A549 (cell line): ENCODE measurements around the gene UCP2. TPM values are rescaled to one million over a fixed set of nuclear protein-coding genes. Genes with fewer than 3 reads are reported as not detected.

Experiments
- ATAC-seq, 2 experiments: fragments of 200-7000 bp in 1 of 2; fragments of >200 bp in 1 of 2; cut with Nextera tagmentation in 1 of 2; cut with Tn5 transposase in 1 of 2; 3 replicates each; pipeline versions ENCODE4 v1.8.0 to v1.9.1; 2018 to 2020; ENCODE audit warnings: mild to moderate bottlenecking in 1 of 2, moderate library complexity in 1 of 2
- CTCF ChIA-PET: fragments of 300-600 bp; sonication (Branson Sonifier 250); formaldehyde crosslinking; extraction: SDS; loops from one replicate; lab custom pipeline; 2021; ENCODE audit warnings: antibody characterized with exemption, inconsistent platforms; lab: Yijun Ruan, JAX
- POLR2A ChIA-PET: fragments of 350-600 bp; formaldehyde crosslinking; extraction: SDS; loops from one replicate; lab custom pipeline; 2021; ENCODE audit warnings: antibody characterized with exemption, inconsistent platforms; lab: Yijun Ruan, JAX
- DNase-seq, 2 experiments: peaks; one replicate each; pipeline versions ENCODE4 v3.0.0 to v3.0.0-alpha.2; 2011 to 2016; ENCODE audit warnings: low read depth in 1 of 2, low spot score in 1 of 2
- FAIRE-seq: peaks from 2 replicates; lab custom pipeline; 2011; peaks lifted over from hg19 to GRCh38; lab: Jason Lieb, UNC
- H3K27ac ChIP-seq, 2 experiments: fragments of >200 bp; sonication (Bioruptor Twin); formaldehyde crosslinking; 3 replicates each; pipeline ENCODE4 v1.5.1; 2016 to 2017
- H3K4me1 ChIP-seq: fragments of >200 bp; sonication (Bioruptor Twin); formaldehyde crosslinking; 3 replicates; pipeline ENCODE4 v1.6.1; 2016
- H3K4me2 ChIP-seq: fragments of >200 bp; sonication (Bioruptor Twin); formaldehyde crosslinking; 3 replicates; pipeline ENCODE4 v1.6.1; 2016
- H3K4me3 ChIP-seq: fragments of >200 bp; sonication (Bioruptor Twin); formaldehyde crosslinking; 3 replicates; pipeline ENCODE4 v1.5.1; 2016
- H3K9me3 ChIP-seq: fragments of >200 bp; sonication (Bioruptor Twin); formaldehyde crosslinking; 3 replicates; pipeline ENCODE4 v1.6.1; 2016
- BHLHE40 ChIP-seq: IDR thresholded peaks from 2 replicates; pipeline ENCODE4 v1.6.1; 2012; ENCODE audit warnings: low read depth, low read length, inconsistent platforms
- CBX2 ChIP-seq: fragments of 200-600 bp; sonication (generic); IDR thresholded peaks from 2 replicates; pipeline ENCODE4 v1.6.1; 2016; ENCODE audit warnings: low read depth, mild to moderate bottlenecking, borderline replicate concordance
- CHD2 ChIP-seq: fragments of 150-350 bp; IDR thresholded peaks from 2 replicates; pipeline ENCODE4 v1.6.1; 2014; ENCODE audit warnings: low read length; ENCODE audit not compliant: partially characterized antibody
- CHD4 ChIP-seq: fragments of 200-600 bp; sonication (generic); IDR thresholded peaks from 2 replicates; pipeline ENCODE4 v1.6.1; 2016; ENCODE audit warnings: antibody characterized with exemption, mild to moderate bottlenecking, borderline replicate concordance
- E2F6 ChIP-seq: IDR thresholded peaks from 2 replicates; pipeline ENCODE4 v1.6.1; 2012; ENCODE audit warnings: low read depth, borderline replicate concordance
- EP300 ChIP-seq, 2 experiments: fragments of >200 bp; sonication (Bioruptor Twin); formaldehyde crosslinking; IDR thresholded peaks; 2 replicates in 1 of 2; 3 replicates in 1 of 2; pipeline ENCODE4 v1.6.1; 2016 to 2017
- FOSL2 ChIP-seq, 2 experiments: fragments of 450-650 bp in 1 of 2; fragments of >200 bp in 1 of 2; sonication (Bioruptor Twin) in 1 of 2; formaldehyde crosslinking; IDR thresholded peaks; 2 replicates each; pipeline versions ENCODE4 v1.5.0 to v1.6.1; 2016 to 2020; ENCODE audit warnings: mild to moderate bottlenecking in 1 of 2, moderate library complexity in 1 of 2
- HOXB13 ChIP-seq: fragments of 250-450 bp; sonication (Bioruptor Pico); IDR thresholded peaks from 2 replicates; pipeline ENCODE4 v1.5.0; 2020; ENCODE audit warnings: low read depth, mild to moderate bottlenecking, moderate library complexity
- JUN ChIP-seq, 2 experiments: fragments of >200 bp; sonication (Bioruptor Twin); formaldehyde crosslinking; IDR thresholded peaks; 2 replicates in 1 of 2; 3 replicates in 1 of 2; pipeline ENCODE4 v1.6.1; 2016 to 2017
- JUNB ChIP-seq: fragments of >200 bp; sonication (Bioruptor Twin); formaldehyde crosslinking; IDR thresholded peaks from 2 replicates; pipeline ENCODE4 v1.6.1; 2016
- KDM5A ChIP-seq: fragments of 200-600 bp; sonication (generic); IDR thresholded peaks from 2 replicates; pipeline ENCODE4 v1.6.1; 2016; ENCODE audit warnings: antibody characterized with exemption, mild to moderate bottlenecking
- MAZ ChIP-seq: fragments of 150-350 bp; IDR thresholded peaks from 2 replicates; pipeline ENCODE4 v1.6.1; 2014; ENCODE audit warnings: antibody characterized with exemption, low read depth, low read length, borderline replicate concordance
- POLR2AphosphoS2 ChIP-seq: conservative IDR thresholded peaks from 2 replicates; pipeline ENCODE4 v1.6.1; 2012; ENCODE audit warnings: low read length, improper control_type of control experiment, inconsistent platforms
- RAD21 ChIP-seq, 2 experiments: fragments of >200 bp in 1 of 2; sonication (Bioruptor Twin) in 1 of 2; formaldehyde crosslinking in 1 of 2; IDR thresholded peaks in 1 of 2; conservative IDR thresholded peaks in 1 of 2; 2 replicates in 1 of 2; 3 replicates in 1 of 2; pipeline ENCODE4 v1.6.1; 2012 to 2018; ENCODE audit warnings: inconsistent platforms in 1 of 2
- RNF2 ChIP-seq: fragments of 200-600 bp; sonication (generic); IDR thresholded peaks from 2 replicates; pipeline ENCODE4 v1.6.1; 2016; ENCODE audit warnings: low read depth, mild to moderate bottlenecking, antibody characterized with exemption, moderate library complexity, borderline replicate concordance
- SMC3 ChIP-seq: fragments of >200 bp; sonication (Bioruptor Twin); formaldehyde crosslinking; IDR thresholded peaks from 3 replicates; pipeline ENCODE4 v1.6.1; 2018; ENCODE audit warnings: inconsistent platforms
- TFCP2L1 ChIP-seq: fragments of 250-450 bp; sonication (Bioruptor Pico); IDR thresholded peaks from 2 replicates; pipeline ENCODE4 v1.5.0; 2021; ENCODE audit warnings: mild to moderate bottlenecking
- USF2 ChIP-seq: fragments of 450-650 bp; IDR thresholded peaks from 2 replicates; pipeline ENCODE4 v1.6.1; 2014; ENCODE audit warnings: antibody characterized with exemption
- ZNF302 ChIP-seq: fragments of 250-450 bp; sonication (Bioruptor Pico); IDR thresholded peaks from 2 replicates; pipeline ENCODE4 v1.9.0; 2021; ENCODE audit warnings: inconsistent platforms, mild to moderate bottlenecking, moderate library complexity
- WGBS: methylation state at CpG from one replicate; pipeline ENCODE4 v1.1.6; 2017; ENCODE audit errors: missing lambda C conversion rate; 5-methylcytosine and 5-hydroxymethylcytosine counted together
- polyA plus RNA-seq, 4 experiments: library from polyadenylated mRNA; depleted of rRNA in 3 of 4; stranded (reverse); fragments of >200 nt; fragmentation: RNase III in 1 of 4; extraction: RNeasy Plus Mini Kit Qiagen cat#74134 plus additional on column Dnase treatment in 1 of 4; gene quantifications; 2 replicates in 3 of 4; 3 replicates in 1 of 4; pipeline ENCODE4 v1.2.3, GENCODE V29; 2011 to 2017
- TF ChIP-seq, protein P1 (sequence below): fragments of >200 bp; sonication (Bioruptor Twin); formaldehyde crosslinking; IDR thresholded peaks from 3 replicates; pipeline ENCODE4 v1.6.1; 2016
- TF ChIP-seq, protein P2 (sequence below): fragments of 200-600 bp; sonication (generic); IDR thresholded peaks from 2 replicates; pipeline ENCODE4 v1.6.1; 2016; ENCODE audit warnings: antibody characterized with exemption, mild to moderate bottlenecking, moderate library complexity

The UCP2 gene
- polyA plus RNA-seq, 2 of the 4 experiments (the other 2 are of a cell fraction), result 51.6 to 131 TPM

DNA sequence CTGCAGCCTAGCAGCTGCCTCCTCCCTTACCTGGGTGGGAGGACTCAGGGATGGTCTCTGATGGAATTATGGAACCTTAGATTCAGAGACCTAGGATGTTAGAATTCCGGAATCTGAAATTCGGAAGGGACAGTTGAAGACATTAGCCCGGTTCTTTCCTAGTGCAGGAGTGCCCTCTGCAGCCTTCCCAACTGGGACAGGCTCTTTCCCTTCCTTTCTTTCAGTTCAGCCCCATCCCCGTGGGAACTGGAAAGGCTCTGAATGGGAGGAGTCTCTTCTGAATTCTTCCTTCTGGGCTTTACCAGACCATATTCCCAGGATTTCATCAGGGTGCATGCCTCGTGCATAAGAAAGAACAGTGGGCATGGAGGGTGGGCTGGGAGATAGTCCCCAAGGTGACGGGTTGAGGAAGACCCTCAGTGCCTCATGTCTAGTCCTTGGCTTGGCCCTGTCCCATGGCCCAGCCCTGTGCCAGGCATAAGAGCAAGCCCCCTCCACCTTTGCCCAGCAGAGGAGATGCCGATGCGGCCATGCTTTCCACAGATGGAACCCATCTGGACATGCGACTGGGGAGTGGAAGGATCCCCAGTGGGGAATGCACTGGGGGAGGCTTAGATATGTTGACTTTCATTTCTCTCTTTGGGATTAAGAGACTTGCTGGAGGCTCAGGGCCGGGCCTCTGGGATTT, 17.4 kb downstream of the UCP2 start:
- H3K27ac ChIP-seq, result peak overlapping the region; percentile 55 to 62; a peak in 5 of 6 replicates
- H3K4me2 ChIP-seq, result peak overlapping the region; percentile 93
- 0 out of 3 replicates have a peak, but pooled peaks cover 5% of the 10 kb centered on the region for H3K4me1 ChIP-seq
- ATAC-seq (peak; percentile 56 to 66; a peak in 5 of 6 replicates), FAIRE-seq (no peak), DNase-seq (peak in 1 of 2 experiments; percentile 31)
- TF ChIP-seq RAD21 (conservative IDR thresholded peaks at IDR 0.05 in 1 of 2, IDR thresholded peaks at IDR 0.05 in 1 of 2), result peak in 1 of 2 experiments; percentile 39; a peak in 2 of 5 replicates
- TF ChIP-seq CHD2, result no peak
- CTCF ChIA-PET, result interaction anchor here (0.7 to 5.2 kb wide), 11 partner anchors 11 to 515 kb away, joined by 3 to 61 read pairs (median 5); partner anchors contain the start of genes C2CD3, DNAJB13 and PPME1
- peak overlapping the region; percentile 37 for H3K4me3 ChIP-seq
- 53% methylated on average over 10 of the region's 10 CpGs for WGBS
- POLR2A ChIA-PET, result interaction anchor here (1.6 kb wide), 1 partner anchor 17 kb away, joined by 5 read pairs; the partner anchor contains the start of gene UCP2
- no peaks in the 10 kb centered on the region; the same call in 2 of the 3 replicates for H3K9me3 ChIP-seq

DNA sequence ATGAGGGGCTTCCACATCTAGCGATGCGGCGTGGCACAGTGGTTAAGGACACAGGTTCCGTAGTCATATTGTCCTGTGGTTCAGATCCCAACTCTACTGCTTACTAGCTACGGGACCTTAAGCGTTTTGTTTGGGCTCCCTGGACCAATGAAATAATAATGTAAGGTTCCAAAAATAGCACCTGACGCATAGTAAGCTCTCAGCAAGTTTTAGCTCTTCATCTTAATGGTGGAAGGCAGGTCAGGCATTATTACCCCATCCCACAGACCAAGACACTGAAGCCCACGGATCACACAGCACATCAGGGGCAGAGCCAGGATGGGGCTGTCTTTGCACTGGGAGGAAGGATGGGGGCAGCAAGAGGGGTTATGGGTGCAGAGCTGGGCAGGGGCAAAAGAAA, 18.8 kb downstream of the UCP2 start:
- H3K9me3 ChIP-seq, result no peaks in the 10 kb centered on the region; the same call in 2 of the 3 replicates
- POLR2A ChIA-PET, result interaction anchor here (1.2 to 1.4 kb wide), 2 partner anchors 19 to 207 kb away, joined by 4 to 6 read pairs; partner anchors contain the start of genes C2CD3, PPME1 and UCP2
- peak; percentile 5 to 6; a peak in 3 of 6 replicates for ATAC-seq

DNA sequence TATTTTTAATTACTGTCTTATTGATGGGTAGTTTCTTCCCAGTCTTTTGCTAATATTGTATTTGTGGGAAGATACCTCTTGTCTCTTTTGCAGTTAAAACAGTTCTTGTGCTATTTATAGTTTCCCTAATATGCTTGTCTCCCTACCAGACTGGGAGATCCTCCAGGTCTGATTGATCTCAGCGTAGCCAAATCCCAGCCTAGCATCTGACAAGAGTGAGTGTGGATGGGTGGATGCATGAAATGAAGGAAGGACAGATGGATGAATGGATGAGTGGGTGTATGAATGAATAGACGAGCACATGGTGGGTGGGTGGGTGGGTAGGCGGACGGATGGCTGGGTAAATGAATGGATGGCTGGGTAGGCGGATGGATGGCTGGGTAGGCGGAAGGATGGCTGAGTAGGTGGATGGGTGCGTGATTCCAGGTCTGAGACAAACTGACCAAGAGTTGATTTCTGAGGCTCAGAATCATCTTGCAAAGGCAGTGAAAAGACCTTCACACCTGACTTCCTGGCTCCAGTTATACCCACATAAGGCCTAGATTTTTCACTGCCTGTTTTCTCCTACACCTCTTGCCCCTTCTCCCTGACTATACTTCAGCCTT, 20.4 kb downstream of the UCP2 start:
- Histone ChIP-seq H3K4me2 (no peak overlapping the region), H3K4me1 (0 out of 3 replicates have a peak, but pooled peaks cover 5% of the 10 kb centered on the region), H3K9me3 (no peaks in the 10 kb centered on the region; the same call in 2 of the 3 replicates), H3K4me3 (no peak overlapping the region), H3K27ac (no peak overlapping the region)
- FAIRE-seq (no peak), DNase-seq (no peak), ATAC-seq (no peak)
- WGBS, result 70% methylated on average over 7 of the region's 7 CpGs
- POLR2A ChIA-PET, result no interaction called here
- CTCF ChIA-PET, result interaction anchor here (1.6 to 5.2 kb wide), 4 partner anchors 10 to 609 kb away, joined by 3 to 61 read pairs (median 12); no protein-coding TSS in a partner anchor
- TF ChIP-seq RNF2 (no peak), E2F6 (no peak), USF2 (no peak), HOXB13 (CRISPR knock-in tag) (no peak), POLR2AphosphoS2 (no peak)

More for the DNA sequence above, 18.8 kb downstream of the UCP2 start:
- WGBS, result 57% methylated on average over 8 of the region's 8 CpGs
- DNase-seq (no peak), FAIRE-seq (no peak)
- Histone ChIP-seq H3K4me1 (0 out of 3 replicates have a peak, but pooled peaks cover 5% of the 10 kb centered on the region), H3K4me3 (no peak overlapping the region), H3K4me2 (peak overlapping the region; percentile 93), H3K27ac (peak overlapping the region; percentile 14 to 56; a peak in 4 of 6 replicates)
- TF ChIP-seq, protein P1, sequence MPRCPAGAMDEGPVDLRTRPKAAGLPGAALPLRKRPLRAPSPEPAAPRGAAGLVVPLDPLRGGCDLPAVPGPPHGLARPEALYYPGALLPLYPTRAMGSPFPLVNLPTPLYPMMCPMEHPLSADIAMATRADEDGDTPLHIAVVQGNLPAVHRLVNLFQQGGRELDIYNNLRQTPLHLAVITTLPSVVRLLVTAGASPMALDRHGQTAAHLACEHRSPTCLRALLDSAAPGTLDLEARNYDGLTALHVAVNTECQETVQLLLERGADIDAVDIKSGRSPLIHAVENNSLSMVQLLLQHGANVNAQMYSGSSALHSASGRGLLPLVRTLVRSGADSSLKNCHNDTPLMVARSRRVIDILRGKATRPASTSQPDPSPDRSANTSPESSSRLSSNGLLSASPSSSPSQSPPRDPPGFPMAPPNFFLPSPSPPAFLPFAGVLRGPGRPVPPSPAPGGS, result no peak
- TF ChIP-seq CBX2, result no peak
- TF ChIP-seq, protein P2, sequence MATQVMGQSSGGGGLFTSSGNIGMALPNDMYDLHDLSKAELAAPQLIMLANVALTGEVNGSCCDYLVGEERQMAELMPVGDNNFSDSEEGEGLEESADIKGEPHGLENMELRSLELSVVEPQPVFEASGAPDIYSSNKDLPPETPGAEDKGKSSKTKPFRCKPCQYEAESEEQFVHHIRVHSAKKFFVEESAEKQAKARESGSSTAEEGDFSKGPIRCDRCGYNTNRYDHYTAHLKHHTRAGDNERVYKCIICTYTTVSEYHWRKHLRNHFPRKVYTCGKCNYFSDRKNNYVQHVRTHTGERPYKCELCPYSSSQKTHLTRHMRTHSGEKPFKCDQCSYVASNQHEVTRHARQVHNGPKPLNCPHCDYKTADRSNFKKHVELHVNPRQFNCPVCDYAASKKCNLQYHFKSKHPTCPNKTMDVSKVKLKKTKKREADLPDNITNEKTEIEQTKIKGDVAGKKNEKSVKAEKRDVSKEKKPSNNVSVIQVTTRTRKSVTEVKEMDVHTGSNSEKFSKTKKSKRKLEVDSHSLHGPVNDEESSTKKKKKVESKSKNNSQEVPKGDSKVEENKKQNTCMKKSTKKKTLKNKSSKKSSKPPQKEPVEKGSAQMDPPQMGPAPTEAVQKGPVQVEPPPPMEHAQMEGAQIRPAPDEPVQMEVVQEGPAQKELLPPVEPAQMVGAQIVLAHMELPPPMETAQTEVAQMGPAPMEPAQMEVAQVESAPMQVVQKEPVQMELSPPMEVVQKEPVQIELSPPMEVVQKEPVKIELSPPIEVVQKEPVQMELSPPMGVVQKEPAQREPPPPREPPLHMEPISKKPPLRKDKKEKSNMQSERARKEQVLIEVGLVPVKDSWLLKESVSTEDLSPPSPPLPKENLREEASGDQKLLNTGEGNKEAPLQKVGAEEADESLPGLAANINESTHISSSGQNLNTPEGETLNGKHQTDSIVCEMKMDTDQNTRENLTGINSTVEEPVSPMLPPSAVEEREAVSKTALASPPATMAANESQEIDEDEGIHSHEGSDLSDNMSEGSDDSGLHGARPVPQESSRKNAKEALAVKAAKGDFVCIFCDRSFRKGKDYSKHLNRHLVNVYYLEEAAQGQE, result no peak
- no peak for TF ChIP-seq SMC3
- no peak for TF ChIP-seq CHD2
- TF ChIP-seq KDM5A, result no peak
- no peak for TF ChIP-seq BHLHE40
- no peak for TF ChIP-seq FOSL2 (IDR thresholded peaks at IDR 0.05)
- no peak for TF ChIP-seq FOSL2 (CRISPR knock-in tag; IDR thresholded peaks at IDR 0.05)
- TF ChIP-seq TFCP2L1, result no peak
- TF ChIP-seq CHD4, result no peak
- no peak for TF ChIP-seq JUN (IDR thresholded peaks at IDR 0.05)
- no peak for TF ChIP-seq ZNF302 (CRISPR knock-in tag)
- TF ChIP-seq MAZ, result no peak
- no peak for TF ChIP-seq EP300 (IDR thresholded peaks at IDR 0.05)
- no peak for TF ChIP-seq JUNB
- TF ChIP-seq HOXB13 (CRISPR knock-in tag), result no peak
- CTCF ChIA-PET, result interaction anchor here (0.6 to 5.2 kb wide), 33 partner anchors 9 to 607 kb away, joined by 3 to 61 read pairs (median 4); partner anchors contain the start of genes C2CD3, DNAJB13, PPME1 and UCP2
